Loucy (cell line): ENCODE measurements around the gene SUCLG2.

Source experiments
- H2AFZ ChIP-seq: fragments of 200-600 bp; sonication (generic); 2 replicates; pipeline ENCODE4 v1.6.0; 2016; ENCODE audit warnings: antibody characterized with exemption, mild to moderate bottlenecking, low read length, moderate library complexity
- H3F3A ChIP-seq: fragments of 200-600 bp; 2 replicates; pipeline ENCODE4 v1.6.0; 2016; ENCODE audit warnings: antibody characterized with exemption, low read depth, mild to moderate bottlenecking
- H3K27me3 ChIP-seq: fragments of 200-600 bp; sonication (generic); 2 replicates; pipeline ENCODE4 v1.6.1; 2014; ENCODE audit warnings: low read length, mild to moderate bottlenecking; ENCODE audit not compliant: insufficient read depth, poor library complexity, severe bottlenecking
- H3K36me3 ChIP-seq: fragments of 200-600 bp; sonication (generic); 2 replicates; pipeline ENCODE4 v1.6.1; 2016; ENCODE audit warnings: low read length; ENCODE audit not compliant: insufficient read depth
- H3K4me1 ChIP-seq: fragments of 200-600 bp; sonication (generic); 2 replicates; pipeline ENCODE4 v1.5.1; 2014; ENCODE audit warnings: low read length, mild to moderate bottlenecking; ENCODE audit not compliant: insufficient read depth, poor library complexity, severe bottlenecking
- H3K4me2 ChIP-seq: fragments of 200-600 bp; sonication (generic); 2 replicates; pipeline ENCODE4 v1.6.0; 2014; ENCODE audit warnings: antibody characterized with exemption, low read length, low read depth, mild to moderate bottlenecking; ENCODE audit not compliant: poor library complexity, severe bottlenecking
- H3K4me3 ChIP-seq: fragments of 200-600 bp; sonication (generic); 2 replicates; pipeline ENCODE4 v1.5.1; 2014; ENCODE audit warnings: low read length, mild to moderate bottlenecking, mixed read lengths; ENCODE audit not compliant: poor library complexity, severe bottlenecking
- H3K79me2 ChIP-seq: fragments of 200-600 bp; sonication (generic); 2 replicates; pipeline ENCODE4 v1.6.1; 2014; ENCODE audit warnings: low read length; ENCODE audit not compliant: insufficient read depth
- H3K9ac ChIP-seq: fragments of 200-600 bp; sonication (generic); 2 replicates; pipeline ENCODE4 v1.6.0; 2014; ENCODE audit warnings: mild to moderate bottlenecking, low read depth, low read length, moderate library complexity; ENCODE audit not compliant: poor library complexity, severe bottlenecking
- H3K9me2 ChIP-seq: fragments of 200-600 bp; sonication (generic); replicated peaks from 2 replicates; pipeline ENCODE4 v1.6.1; 2016; ENCODE audit warnings: low read depth, low read length, mixed read lengths
- H3K9me3 ChIP-seq: fragments of 200-600 bp; sonication (generic); 2 replicates; pipeline ENCODE4 v1.6.1; 2014; ENCODE audit warnings: mild to moderate bottlenecking, antibody characterized with exemption, low read length, low read depth; ENCODE audit not compliant: insufficient read depth
- H4K20me1 ChIP-seq: fragments of 200-600 bp; sonication (generic); 2 replicates; pipeline ENCODE4 v1.6.0; 2014; ENCODE audit warnings: antibody characterized with exemption, low read length, mild to moderate bottlenecking; ENCODE audit not compliant: insufficient read depth, poor library complexity, severe bottlenecking
- EZH2phosphoT487 ChIP-seq: fragments of 200-600 bp; IDR thresholded peaks from 2 replicates; pipeline ENCODE4 v1.6.1; 2018; ENCODE audit warnings: antibody characterized with exemption, mild to moderate bottlenecking, moderate library complexity, borderline replicate concordance
- TF ChIP-seq, protein P1 (sequence below): fragments of 200-600 bp; sonication (generic); conservative IDR thresholded peaks from 2 replicates; pipeline ENCODE4 v1.5.1; 2014; ENCODE audit warnings: mild to moderate bottlenecking, antibody characterized with exemption, low read length

Gene SUCLG2

DNA sequence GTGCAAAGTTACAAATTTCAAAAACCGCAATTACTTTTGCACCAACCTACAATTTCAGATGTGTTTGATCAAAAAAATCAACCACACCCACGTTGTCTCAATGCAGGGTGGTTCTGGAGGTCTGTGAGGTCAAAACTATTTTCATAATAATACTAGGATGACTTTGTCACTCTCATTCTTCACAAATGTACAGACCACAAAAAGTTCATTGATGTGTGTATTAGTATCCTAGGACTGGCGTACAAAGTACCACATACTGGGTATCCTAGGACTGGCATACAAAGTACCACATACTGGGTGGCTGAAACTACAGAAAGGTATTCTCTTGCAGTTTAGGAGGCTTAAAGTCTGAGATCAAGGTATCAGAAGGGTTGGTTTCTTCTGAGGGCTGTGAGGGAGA, 13.0 kb downstream of the SUCLG2 start:
- H4K20me1 ChIP-seq = no peaks in the 10 kb centered on the region
- H2AFZ ChIP-seq = no peak overlapping the region
- H3K9ac ChIP-seq = no peak overlapping the region
- no peaks in the 10 kb centered on the region for H3K36me3 ChIP-seq
- TF ChIP-seq, protein P1, sequence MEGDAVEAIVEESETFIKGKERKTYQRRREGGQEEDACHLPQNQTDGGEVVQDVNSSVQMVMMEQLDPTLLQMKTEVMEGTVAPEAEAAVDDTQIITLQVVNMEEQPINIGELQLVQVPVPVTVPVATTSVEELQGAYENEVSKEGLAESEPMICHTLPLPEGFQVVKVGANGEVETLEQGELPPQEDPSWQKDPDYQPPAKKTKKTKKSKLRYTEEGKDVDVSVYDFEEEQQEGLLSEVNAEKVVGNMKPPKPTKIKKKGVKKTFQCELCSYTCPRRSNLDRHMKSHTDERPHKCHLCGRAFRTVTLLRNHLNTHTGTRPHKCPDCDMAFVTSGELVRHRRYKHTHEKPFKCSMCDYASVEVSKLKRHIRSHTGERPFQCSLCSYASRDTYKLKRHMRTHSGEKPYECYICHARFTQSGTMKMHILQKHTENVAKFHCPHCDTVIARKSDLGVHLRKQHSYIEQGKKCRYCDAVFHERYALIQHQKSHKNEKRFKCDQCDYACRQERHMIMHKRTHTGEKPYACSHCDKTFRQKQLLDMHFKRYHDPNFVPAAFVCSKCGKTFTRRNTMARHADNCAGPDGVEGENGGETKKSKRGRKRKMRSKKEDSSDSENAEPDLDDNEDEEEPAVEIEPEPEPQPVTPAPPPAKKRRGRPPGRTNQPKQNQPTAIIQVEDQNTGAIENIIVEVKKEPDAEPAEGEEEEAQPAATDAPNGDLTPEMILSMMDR = no peak
- TF ChIP-seq EZH2phosphoT487 = no peak
- no peaks in the 10 kb centered on the region for H3F3A ChIP-seq
- no peak overlapping the region for H3K4me2 ChIP-seq
- no peaks in the 10 kb centered on the region for H3K27me3 ChIP-seq
- H3K9me2 ChIP-seq = no peaks in the 10 kb centered on the region
- H3K9me3 ChIP-seq = no peaks in the 10 kb centered on the region
- no peaks in the 10 kb centered on the region for H3K4me1 ChIP-seq
- H3K4me3 ChIP-seq = no peak overlapping the region
- no peaks in the 10 kb centered on the region for H3K79me2 ChIP-seq

GRCh38 chr3:67640023-67640660, 14.3 kb downstream of the SUCLG2 start:
- H4K20me1 ChIP-seq = no peaks in the 10 kb centered on the region
- no peak overlapping the region for H3K4me3 ChIP-seq
- H3K36me3 ChIP-seq = no peaks in the 10 kb centered on the region
- no peaks in the 10 kb centered on the region for H3K79me2 ChIP-seq
- no peaks in the 10 kb centered on the region for H3K4me1 ChIP-seq
- no peak overlapping the region for H3K9ac ChIP-seq
- H3K4me2 ChIP-seq = no peak overlapping the region
- H3K9me3 ChIP-seq = no peaks in the 10 kb centered on the region
- TF ChIP-seq, protein P1 = no peak
- TF ChIP-seq EZH2phosphoT487 = no peak
- no peak overlapping the region for H2AFZ ChIP-seq
- H3F3A ChIP-seq = no peaks in the 10 kb centered on the region
- no peaks in the 10 kb centered on the region for H3K27me3 ChIP-seq
- H3K9me2 ChIP-seq = no peaks in the 10 kb centered on the region

DNA sequence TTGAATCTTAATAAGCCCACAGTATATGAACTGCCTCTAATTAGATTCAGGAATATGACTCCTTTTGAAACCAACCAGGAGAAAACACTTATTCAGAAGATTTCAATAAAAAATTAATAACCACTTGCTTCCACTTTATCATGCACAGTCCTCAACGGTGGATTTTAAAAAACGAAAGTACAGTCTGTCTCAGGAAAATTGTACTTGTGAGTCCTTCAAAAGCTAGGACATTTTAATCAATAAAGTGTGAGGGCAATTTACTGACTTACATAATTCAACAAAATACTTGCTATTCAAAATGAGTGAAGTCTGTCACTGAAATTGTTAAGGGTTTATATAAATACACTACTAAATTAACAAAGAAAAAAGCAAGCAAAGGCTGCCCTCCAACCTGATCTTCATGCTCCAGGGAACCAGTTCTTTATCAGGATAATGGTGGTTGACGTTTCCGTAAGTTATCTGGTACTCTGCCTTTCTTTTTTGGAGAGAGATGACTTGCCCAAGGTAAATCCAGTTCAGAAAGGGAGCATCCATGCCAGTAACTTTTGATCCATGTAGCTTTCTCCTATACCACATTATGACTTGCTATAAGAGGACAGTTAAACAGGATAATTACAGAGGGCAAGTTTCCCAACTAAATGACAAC, 17.0 kb downstream of the SUCLG2 start:
- Histone ChIP-seq H3K9me2 (no peaks in the 10 kb centered on the region), H3K36me3 (no peaks in the 10 kb centered on the region), H3K4me3 (no peak overlapping the region), H3K9me3 (no peaks in the 10 kb centered on the region), H3F3A (no peaks in the 10 kb centered on the region), H3K79me2 (no peaks in the 10 kb centered on the region), H3K4me2 (no peak overlapping the region), H3K27me3 (no peaks in the 10 kb centered on the region), H3K9ac (no peak overlapping the region), H2AFZ (no peak overlapping the region), H4K20me1 (no peaks in the 10 kb centered on the region), H3K4me1 (no peaks in the 10 kb centered on the region)
- TF ChIP-seq, protein P1 = no peak
- TF ChIP-seq EZH2phosphoT487 = no peak
